Nephron (organoid): Measurements from ENCODE around the gene PDILT.
A peak's percentile ranks its signal among the peaks of the same experiment; 100 is the strongest.

Source experiments
- H3K27ac Mint-ChIP-seq, 3 experiments: 2 replicates each; pipeline ENCODE4 v1.8.0; 2020; ENCODE audit warnings: mixed read lengths in 3 of 3, mild to moderate bottlenecking in 2 of 3, moderate library complexity in 1 of 3
- H3K27me3 Mint-ChIP-seq: 2 replicates; pipeline ENCODE4 v1.8.0; 2021; ENCODE audit warnings: low read depth, mild to moderate bottlenecking, moderate library complexity, mixed read lengths
- H3K36me3 Mint-ChIP-seq: 2 replicates; pipeline ENCODE4 v1.8.0; 2020; ENCODE audit warnings: low read depth, mixed read lengths
- H3K4me1 Mint-ChIP-seq: 2 replicates; pipeline ENCODE4 v1.8.0; 2020; ENCODE audit warnings: mixed read lengths
- H3K4me3 Mint-ChIP-seq, 3 experiments: 2 replicates each; pipeline ENCODE4 v1.8.0; 2020; ENCODE audit warnings: mild to moderate bottlenecking in 3 of 3, mixed read lengths in 3 of 3, moderate library complexity in 2 of 3
- H3K9me3 Mint-ChIP-seq: 2 replicates; pipeline ENCODE4 v1.8.0; 2020; ENCODE audit warnings: mixed read lengths
- CTCF ChIP-seq, 3 experiments: fragments of 200-600 bp; sonication (generic); IDR thresholded peaks; one replicate each; pipeline ENCODE4 v1.5.0; 2021; ENCODE audit warnings: antibody characterized with exemption in 3 of 3; ENCODE audit not compliant: unreplicated experiment in 3 of 3

PDILT gene

DNA sequence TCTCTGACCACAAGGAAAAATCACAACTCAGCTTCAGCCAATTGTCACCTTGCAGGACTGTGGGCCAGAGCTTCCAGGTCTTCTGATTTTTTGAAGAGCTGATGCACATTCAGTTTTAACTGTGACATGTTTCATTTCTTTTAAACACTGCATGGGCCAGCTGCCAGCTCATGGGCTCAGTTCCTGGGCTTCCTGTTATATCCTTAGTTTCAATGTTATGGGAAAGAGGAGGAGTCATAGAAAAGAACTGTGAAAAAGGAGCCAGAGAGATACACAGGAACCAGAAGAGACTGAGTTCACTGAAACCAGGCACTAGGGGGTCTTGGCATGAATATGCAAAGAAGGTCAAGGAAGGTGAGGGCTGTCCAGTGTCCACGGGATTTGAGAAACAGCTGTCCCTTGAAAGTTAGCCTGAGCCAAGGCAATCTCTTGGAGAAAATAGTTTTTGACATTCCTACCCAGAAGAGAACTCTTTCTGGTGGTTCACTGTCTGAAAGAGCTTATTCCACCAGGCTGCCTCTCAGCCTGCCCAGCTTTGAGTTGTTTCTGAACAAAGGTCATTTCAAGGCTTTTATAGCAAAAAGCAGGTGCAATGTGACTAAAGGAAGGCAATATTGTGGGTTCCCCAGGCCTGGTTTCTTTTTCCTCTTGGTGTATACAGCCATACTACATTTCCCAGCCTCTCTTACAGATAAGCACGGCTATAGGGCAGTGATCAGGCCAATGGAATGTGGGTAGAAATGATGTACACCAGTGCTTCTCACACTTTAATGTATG lies 10.5 kb downstream of the PDILT start:
- Mint-ChIP-seq H3K27me3 (no peaks in the 10 kb centered on the region), H3K4me1 (peaks cover 12% of the 10 kb centered on the region), H3K27ac (peak overlapping the region; percentile 9 to 81 (median 53)), H3K9me3 (no peaks in the 10 kb centered on the region), H3K4me3 (no peak overlapping the region), H3K36me3 (no peaks in the 10 kb centered on the region)
- TF ChIP-seq CTCF (IDR thresholded peaks at IDR 0.05; ENCODE audit: unreplicated experiment in 3 of 3): no peak

DNA sequence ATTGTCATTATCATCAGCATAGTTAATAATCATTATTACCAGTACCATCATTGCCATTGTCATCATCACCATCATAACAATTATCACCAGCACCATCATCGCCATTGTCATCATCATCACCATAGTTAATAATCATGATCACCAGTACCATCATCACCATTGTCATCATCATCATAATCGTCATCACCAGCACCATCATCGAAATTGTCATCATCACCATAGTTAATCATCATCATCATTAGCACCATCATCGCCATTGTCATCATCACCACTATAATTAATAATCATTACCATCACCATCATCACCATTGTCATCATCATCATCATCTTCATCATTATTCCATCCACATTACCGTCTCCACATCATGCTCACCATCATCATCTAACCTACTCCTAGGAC lies 13.5 kb downstream of the PDILT start:
- Mint-ChIP-seq H3K27ac (no peak overlapping the region), H3K4me3 (no peak overlapping the region), H3K36me3 (no peaks in the 10 kb centered on the region), H3K9me3 (no peaks in the 10 kb centered on the region), H3K4me1 (peaks cover 12% of the 10 kb centered on the region), H3K27me3 (peaks cover 15% of the 10 kb centered on the region)
- no peak for TF ChIP-seq CTCF (IDR thresholded peaks at IDR 0.05; ENCODE audit: unreplicated experiment in 3 of 3)

DNA sequence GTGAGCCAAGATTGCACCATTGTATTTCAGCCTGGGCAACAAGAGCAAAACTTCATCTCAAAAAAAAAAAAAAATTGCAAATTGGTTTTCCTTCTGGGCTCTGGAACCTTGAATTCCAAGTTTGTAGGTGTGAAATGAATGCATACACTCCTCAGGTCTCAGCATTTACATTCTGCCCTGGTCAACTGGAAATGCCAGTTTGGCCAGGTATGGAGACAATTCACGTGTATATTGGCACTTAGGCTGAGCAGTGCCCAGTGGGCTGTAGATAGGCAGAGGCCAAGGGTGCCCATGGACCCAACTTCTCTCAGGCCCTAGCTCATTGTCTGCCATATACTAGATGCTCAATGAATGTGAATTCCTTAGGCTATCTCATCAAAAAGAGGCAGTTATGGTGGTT lies 15.7 kb downstream of the PDILT start:
- H3K9me3 Mint-ChIP-seq: no peaks in the 10 kb centered on the region
- TF ChIP-seq CTCF (IDR thresholded peaks at IDR 0.05; ENCODE audit: unreplicated experiment in 3 of 3): no peak
- no peak overlapping the region for H3K4me3 Mint-ChIP-seq
- H3K36me3 Mint-ChIP-seq: no peaks in the 10 kb centered on the region
- peaks cover 9% of the 10 kb centered on the region for H3K4me1 Mint-ChIP-seq
- peaks cover 15% of the 10 kb centered on the region for H3K27me3 Mint-ChIP-seq
- no peak overlapping the region for H3K27ac Mint-ChIP-seq

GRCh38 chr16:20387978-20388377 lies 16.6 kb downstream of the PDILT start:
- no peaks in the 10 kb centered on the region for H3K9me3 Mint-ChIP-seq
- H3K27me3 Mint-ChIP-seq: peaks cover 15% of the 10 kb centered on the region
- no peaks in the 10 kb centered on the region for H3K36me3 Mint-ChIP-seq
- H3K27ac Mint-ChIP-seq: no peak overlapping the region
- H3K4me1 Mint-ChIP-seq: no peaks in the 10 kb centered on the region
- no peak overlapping the region for H3K4me3 Mint-ChIP-seq
- no peak for TF ChIP-seq CTCF (IDR thresholded peaks at IDR 0.05; ENCODE audit: unreplicated experiment in 3 of 3)

GRCh38 chr16:20385844-20386832 lies 18.4 kb downstream of the PDILT start:
- H3K4me3 Mint-ChIP-seq: peak overlapping the region in 1 of 3 experiments; percentile 27
- no peaks in the 10 kb centered on the region for H3K4me1 Mint-ChIP-seq
- H3K36me3 Mint-ChIP-seq: no peaks in the 10 kb centered on the region
- no peaks in the 10 kb centered on the region for H3K9me3 Mint-ChIP-seq
- TF ChIP-seq CTCF (IDR thresholded peaks at IDR 0.05; ENCODE audit: unreplicated experiment in 3 of 3): peak; percentile 77 to 84 (median 82)
- no peak overlapping the region for H3K27ac Mint-ChIP-seq
- peaks cover 15% of the 10 kb centered on the region for H3K27me3 Mint-ChIP-seq
